Left lung (tissue), 10 donors: Measurements from ENCODE around the gene FHIT. TPM values are rescaled to one million over a fixed set of nuclear protein-coding genes. Genes with fewer than 3 reads are reported as not detected.

ENCODE experiments used
- ATAC-seq: fragments of 200-7000 bp; cut with Tn5 transposase; one replicate; pipeline ENCODE4 v1.9.1; 2020; ENCODE audit warnings: moderate library complexity
- DNase-seq, 4 donors: peaks; one replicate each; pipeline ENCODE4 v3.0.0-alpha.2; 2013 to 2020
- H3K27ac ChIP-seq, 2 donors: fragments of 200-600 bp; sonication (generic) in 1 of 2; one replicate each; pipeline versions ENCODE4 v1.5.0 to v1.8.0; 2020 to 2021
- H3K27me3 ChIP-seq, 2 donors: fragments of 200-600 bp; sonication (generic) in 1 of 2; one replicate each; pipeline versions ENCODE4 v1.5.0 to v1.8.0; 2020 to 2021
- H3K36me3 ChIP-seq, 2 donors: fragments of 200-600 bp; sonication (generic) in 1 of 2; one replicate each; pipeline versions ENCODE4 v1.5.0 to v1.8.0; 2020 to 2021
- H3K4me1 ChIP-seq, 2 donors: fragments of 200-600 bp; one replicate each; pipeline ENCODE4 v1.8.0; 2021
- H3K4me3 ChIP-seq, 2 donors: fragments of 200-600 bp; sonication (generic) in 1 of 2; one replicate each; pipeline versions ENCODE4 v1.5.0 to v1.8.0; 2020 to 2021; ENCODE audit warnings: mild to moderate bottlenecking in 1 of 2
- H3K9me3 ChIP-seq, 2 donors: fragments of 200-600 bp; sonication (generic) in 1 of 2; one replicate each; pipeline versions ENCODE4 v1.5.0 to v1.8.0; 2020 to 2021
- intact Hi-C, 2 donors: fragments of 100-400 bp; cut with DNase I; formaldehyde crosslinking; loops; one replicate each; pipeline versions ENCODE4 v1.11.2 to v1.14.2; 2022
- polyA plus RNA-seq, 6 donors: library from polyadenylated mRNA; unstranded; fragments of 120-200 nt; gene quantifications; one replicate each; pipeline ENCODE4 v1.2.1, GENCODE V29; 2013; ENCODE audit not compliant: insufficient read length in 6 of 6
- total RNA-seq, 2 donors: library from RNA; stranded (reverse); fragmentation: NEBNext Ultra II Directional; extraction: Animal tissue kit (Norgen Biotek cat#: 25700); gene quantifications; one replicate each; pipeline ENCODE4 v1.2.1, GENCODE V29; 2021
- TF ChIP-seq, protein P1 (sequence below), 2 donors: fragments of 200-600 bp; sonication (generic) in 1 of 2; IDR thresholded peaks; one replicate each; pipeline versions ENCODE4 v1.5.0 to v1.8.0; 2021; ENCODE audit warnings: antibody characterized with exemption in 2 of 2
- donor health status: DM: no; HTN: yes; CAD: no.
- donor health status: DM: no; HTN: no; CAD: no.

Gene FHIT
- total and polyA plus RNA-seq, 8 donors: 8.5 to 16.3 (median 9.7) TPM

DNA sequence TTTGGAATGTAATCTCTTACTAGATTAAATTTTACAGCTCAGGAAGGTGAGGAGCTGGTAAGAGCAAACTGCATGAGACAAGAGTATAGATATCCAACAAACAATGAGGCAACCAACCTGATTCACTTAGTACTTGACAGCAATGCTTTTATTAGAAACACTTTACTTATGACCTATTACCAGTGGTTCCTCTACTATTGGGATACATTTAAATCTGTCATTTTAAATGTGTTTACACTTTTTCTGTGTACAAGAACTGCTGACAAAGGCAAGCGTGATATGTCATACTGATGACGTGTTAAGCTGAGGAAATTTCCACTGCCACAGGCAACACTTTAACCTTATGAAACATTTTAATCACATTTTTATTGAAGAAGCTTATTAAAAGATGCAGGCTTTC, 1043.3 kb downstream of the FHIT start:
- no peak overlapping the region for H3K4me3 ChIP-seq
- no peak for ATAC-seq
- H3K4me1 ChIP-seq: no peaks in the 10 kb centered on the region
- no peaks in the 10 kb centered on the region for H3K9me3 ChIP-seq
- TF ChIP-seq, protein P1, sequence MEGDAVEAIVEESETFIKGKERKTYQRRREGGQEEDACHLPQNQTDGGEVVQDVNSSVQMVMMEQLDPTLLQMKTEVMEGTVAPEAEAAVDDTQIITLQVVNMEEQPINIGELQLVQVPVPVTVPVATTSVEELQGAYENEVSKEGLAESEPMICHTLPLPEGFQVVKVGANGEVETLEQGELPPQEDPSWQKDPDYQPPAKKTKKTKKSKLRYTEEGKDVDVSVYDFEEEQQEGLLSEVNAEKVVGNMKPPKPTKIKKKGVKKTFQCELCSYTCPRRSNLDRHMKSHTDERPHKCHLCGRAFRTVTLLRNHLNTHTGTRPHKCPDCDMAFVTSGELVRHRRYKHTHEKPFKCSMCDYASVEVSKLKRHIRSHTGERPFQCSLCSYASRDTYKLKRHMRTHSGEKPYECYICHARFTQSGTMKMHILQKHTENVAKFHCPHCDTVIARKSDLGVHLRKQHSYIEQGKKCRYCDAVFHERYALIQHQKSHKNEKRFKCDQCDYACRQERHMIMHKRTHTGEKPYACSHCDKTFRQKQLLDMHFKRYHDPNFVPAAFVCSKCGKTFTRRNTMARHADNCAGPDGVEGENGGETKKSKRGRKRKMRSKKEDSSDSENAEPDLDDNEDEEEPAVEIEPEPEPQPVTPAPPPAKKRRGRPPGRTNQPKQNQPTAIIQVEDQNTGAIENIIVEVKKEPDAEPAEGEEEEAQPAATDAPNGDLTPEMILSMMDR (IDR thresholded peaks at IDR 0.05): no peak
- H3K27me3 ChIP-seq: no peaks in the 10 kb centered on the region
- H3K27ac ChIP-seq: no peak overlapping the region
- intact Hi-C loops: no loop called here
- H3K36me3 ChIP-seq: no peaks in the 10 kb centered on the region
- DNase-seq: no peak

DNA sequence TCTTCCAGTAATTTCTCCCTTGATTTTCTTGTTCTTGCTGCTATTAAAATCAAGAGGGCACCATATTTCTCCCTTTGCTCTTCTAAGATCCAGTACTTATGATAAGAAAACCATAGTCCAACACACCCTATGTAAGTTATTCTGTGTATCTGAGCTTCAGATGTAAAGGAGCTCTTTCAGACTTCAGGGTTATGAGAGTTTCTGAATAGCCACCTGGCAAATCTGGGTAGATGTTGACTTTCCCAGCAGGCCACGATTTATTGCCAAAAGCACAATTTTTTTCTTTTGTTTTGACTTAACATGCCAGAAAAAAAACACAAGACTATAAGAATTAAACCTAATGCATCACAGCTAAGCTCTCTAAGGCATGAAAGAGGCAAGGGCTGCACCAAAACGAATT, 1045.0 kb downstream of the FHIT start:
- intact Hi-C loops: no loop called here
- ATAC-seq (no peak), DNase-seq (no peak)
- H3K4me3 ChIP-seq: no peak overlapping the region
- TF ChIP-seq, protein P1 (IDR thresholded peaks at IDR 0.05): no peak
- no peaks in the 10 kb centered on the region for H3K27me3 ChIP-seq
- no peaks in the 10 kb centered on the region for H3K4me1 ChIP-seq
- no peak overlapping the region for H3K27ac ChIP-seq
- no peaks in the 10 kb centered on the region for H3K36me3 ChIP-seq
- no peaks in the 10 kb centered on the region for H3K9me3 ChIP-seq

DNA sequence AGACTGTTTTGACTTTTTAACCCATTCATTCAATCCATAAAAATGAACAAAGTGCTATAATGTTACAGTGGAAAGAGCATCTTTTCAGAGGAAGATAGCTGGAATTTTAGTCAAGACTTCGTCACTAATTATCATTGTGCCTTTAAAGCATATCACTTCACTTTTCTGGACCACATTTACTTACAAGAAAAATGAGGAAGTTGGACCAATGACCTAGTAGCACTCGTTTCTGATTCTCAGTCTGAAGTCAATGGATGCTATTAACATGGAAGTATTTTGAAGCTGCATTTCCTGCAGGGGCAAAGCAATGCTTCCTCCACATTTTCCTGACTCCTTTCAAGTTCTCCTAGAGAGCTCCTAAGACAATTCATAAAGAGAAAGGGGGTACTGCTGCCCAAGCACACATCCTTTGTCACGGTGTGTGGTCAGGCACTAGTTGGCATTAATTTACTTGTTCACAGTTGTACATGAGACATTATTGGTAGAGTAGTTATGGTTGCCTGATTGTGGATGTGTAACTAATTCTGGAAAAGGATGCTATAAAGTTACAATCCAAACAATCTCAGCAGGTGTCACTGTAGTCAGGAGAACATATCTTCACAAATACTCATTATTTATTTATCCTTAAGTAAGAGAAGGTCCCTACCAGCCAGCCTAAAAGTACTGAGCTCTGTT, 1049.1 kb downstream of the FHIT start:
- Histone ChIP-seq H3K27me3 (no peaks in the 10 kb centered on the region), H3K27ac (no peak overlapping the region), H3K4me1 (no peaks in the 10 kb centered on the region), H3K36me3 (no peaks in the 10 kb centered on the region), H3K4me3 (no peak overlapping the region), H3K9me3 (no peaks in the 10 kb centered on the region)
- DNase-seq: no peak
- intact Hi-C loops: no loop called here
- no peak for ATAC-seq
- TF ChIP-seq, protein P1 (IDR thresholded peaks at IDR 0.05): no peak

DNA sequence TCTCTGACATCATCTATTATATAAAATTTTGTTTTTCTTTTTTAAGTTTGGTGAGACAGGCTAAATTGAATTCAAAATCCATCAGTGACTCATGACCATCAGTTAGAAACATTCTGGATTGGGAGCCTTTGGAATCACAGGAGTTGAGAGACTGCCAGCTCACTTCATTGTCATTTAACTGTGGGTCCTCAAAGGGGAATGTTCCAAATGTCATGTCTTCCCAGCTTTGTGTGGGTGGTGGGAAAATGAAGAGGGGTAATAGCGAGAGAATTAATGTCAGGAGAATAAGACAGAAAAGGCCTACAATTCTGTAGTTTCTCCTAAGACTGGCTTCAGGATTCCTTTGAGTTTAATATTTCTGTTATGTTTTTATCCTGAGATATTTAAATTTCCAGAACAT, 1051.9 kb downstream of the FHIT start:
- TF ChIP-seq, protein P1 (IDR thresholded peaks at IDR 0.05): no peak
- Histone ChIP-seq H3K9me3 (no peaks in the 10 kb centered on the region), H3K4me3 (no peak overlapping the region), H3K27ac (no peak overlapping the region), H3K27me3 (no peaks in the 10 kb centered on the region), H3K4me1 (no peaks in the 10 kb centered on the region), H3K36me3 (no peaks in the 10 kb centered on the region)
- DNase-seq (no peak), ATAC-seq (no peak)
- intact Hi-C loops: no loop called here

DNA sequence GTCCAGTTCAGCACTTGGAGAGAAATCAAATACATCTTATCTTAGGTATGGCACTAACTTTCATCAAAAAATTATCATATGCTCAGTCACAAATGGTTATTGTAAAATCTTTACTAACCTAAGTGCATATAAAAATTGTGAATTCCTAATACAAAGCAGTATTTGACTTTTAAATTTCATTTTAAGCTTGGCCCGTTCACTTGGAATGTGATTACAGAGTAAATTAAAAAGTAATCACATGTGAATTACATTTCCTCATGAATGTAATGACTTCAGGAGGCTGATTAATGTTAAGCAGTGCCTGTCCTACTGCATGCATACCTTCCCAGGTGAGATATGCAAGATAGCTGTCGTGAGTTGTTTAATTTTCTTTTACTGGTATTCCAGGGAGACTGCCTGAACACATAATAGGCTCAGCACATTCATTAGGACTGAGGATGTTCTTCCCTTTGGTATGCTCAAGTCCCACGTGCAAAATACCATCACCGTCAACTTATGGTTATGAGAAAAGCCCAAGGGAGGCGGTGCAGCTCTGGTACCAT, 1053.0 kb downstream of the FHIT start:
- H3K36me3 ChIP-seq: no peaks in the 10 kb centered on the region
- no peaks in the 10 kb centered on the region for H3K27me3 ChIP-seq
- no peaks in the 10 kb centered on the region for H3K9me3 ChIP-seq

More for the DNA sequence above, 1053.0 kb downstream of the FHIT start:
- no peak for ATAC-seq
- intact Hi-C loops: no loop called here
- TF ChIP-seq, protein P1 (IDR thresholded peaks at IDR 0.05): no peak
- H3K4me1 ChIP-seq: no peaks in the 10 kb centered on the region
- H3K4me3 ChIP-seq: no peak overlapping the region
- no peak overlapping the region for H3K27ac ChIP-seq
- DNase-seq: no peak
